Stimulated activated CD8-positive, alpha-beta memory T cell treated with anti-CD3 and anti-CD28 coated beads, Interleukin-15, amount 100 ng/mL, for 24 hours (primary cell): Measurements from ENCODE around the gene CAMKMT.
"Not testable (repeated sequence)": the region's sequence is repeated elsewhere in the genome, so short reads cannot be mapped to it uniquely, and the experiment has no call there.

Source experiments
- DNase-seq: peaks from one replicate; pipeline ENCODE4 v3.0.0-alpha.2; 2020; ENCODE audit warnings: low read depth

The CAMKMT gene

DNA sequence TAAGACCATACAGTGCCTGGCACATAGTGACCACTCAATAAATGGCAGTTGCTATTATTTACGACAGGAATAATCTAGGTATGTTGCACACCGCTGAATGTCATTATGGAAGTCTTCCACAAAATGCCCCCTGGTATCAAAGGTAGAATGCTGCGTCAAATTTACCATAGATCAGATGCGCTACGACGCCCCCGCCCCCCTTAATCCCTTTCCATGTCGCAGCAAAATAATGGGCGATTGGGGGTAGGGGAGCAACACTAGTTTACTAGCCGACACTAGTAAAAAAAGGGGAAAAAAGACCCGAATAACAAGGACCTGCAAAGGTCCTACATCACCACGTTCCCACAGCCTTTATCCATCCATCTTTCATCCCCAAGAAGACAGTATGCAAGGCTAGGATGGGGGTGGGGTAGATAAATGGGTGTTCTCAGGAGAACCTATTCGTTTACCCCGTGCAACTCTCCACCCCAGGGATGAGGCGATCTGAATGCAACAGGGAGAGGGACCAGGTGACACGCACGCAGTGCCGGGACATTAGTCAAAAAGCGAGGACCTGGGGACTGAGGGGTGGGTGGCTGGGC, 908 bp upstream of the CAMKMT start:
- DNase-seq: no peak

DNA sequence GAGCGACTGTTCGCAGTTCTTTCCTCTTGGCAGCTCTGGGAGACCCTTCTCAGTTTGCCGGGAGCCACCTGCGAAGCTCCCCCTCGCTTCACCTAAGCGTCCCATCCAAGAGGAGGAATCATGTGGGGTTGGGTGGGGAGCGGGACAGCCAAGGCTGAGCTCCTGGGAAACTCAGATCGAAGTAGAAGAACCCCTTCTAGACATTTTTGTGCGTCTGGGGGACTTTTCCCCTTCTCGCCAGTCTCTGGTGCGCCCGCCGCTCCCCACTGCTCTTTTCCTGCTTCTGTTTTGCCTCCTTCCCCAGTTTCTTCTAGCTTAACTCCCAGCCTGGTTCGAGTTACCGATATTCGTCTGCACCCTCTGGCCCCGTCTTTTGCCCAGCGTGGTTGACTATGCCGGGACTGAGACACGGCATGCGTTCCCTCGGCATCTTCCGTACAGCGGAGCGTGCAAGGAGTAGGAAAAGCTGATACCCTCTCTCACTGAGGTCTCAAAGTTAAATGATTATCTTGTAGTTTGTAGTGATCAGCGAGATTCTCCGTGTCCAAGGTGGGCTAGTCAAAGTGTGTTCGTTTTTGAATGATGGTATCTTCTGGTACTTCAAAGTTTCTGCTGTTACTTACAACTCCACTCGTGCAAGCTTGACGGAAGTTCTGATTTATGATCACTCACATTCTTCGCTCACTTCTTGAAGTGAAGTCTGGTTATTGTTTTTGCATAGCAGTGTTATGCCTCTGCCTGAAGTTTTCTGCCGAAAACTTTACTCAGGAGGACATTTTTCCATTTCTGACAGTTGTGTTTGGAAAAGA, 664 bp downstream of the CAMKMT start:
- peak; percentile 6 for DNase-seq

GRCh38 chr2:44364604-44365003, 2.9 kb downstream of the CAMKMT start:
- DNase-seq: no peak

DNA sequence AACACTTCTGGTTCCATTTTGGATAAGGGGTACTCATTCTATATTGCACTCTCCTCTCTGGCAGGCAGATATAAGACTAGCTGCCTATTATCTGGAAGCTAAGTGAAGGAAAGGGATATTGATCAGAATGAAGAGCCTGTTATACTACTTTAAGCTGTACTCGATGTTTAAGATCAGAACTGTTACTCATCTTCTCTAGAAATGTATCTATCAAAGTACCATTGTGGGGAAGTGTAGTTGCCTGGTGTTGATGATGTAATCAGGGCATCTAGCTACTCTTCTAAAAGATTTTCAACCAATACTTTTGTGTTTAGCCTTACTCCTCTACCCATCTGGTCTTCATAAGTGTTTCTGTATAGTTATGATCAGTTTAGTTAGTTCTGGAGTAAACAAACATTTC, 5.8 kb downstream of the CAMKMT start:
- DNase-seq: no peak

- DNase-seq: no peak
Observed at GRCh38 chr2:44369392-44369791, 7.6 kb downstream of the CAMKMT start.

DNA sequence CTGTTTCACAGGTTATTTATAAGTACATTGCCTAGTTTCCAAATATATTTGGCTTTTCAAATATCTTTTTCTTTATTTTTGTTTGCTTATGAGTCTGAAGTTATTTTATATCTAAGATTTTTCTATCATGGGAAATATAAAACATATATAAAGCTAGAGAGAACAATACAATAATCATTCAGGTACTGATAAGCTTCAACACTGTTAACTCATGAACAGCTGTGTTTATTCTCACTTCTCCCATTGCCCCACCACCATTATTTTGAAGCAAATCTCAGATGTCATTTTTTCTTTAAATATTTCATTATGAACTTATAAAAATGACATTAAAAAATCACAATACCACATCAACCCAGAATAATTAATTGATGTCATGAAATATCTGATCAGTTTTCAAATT, 9.7 kb downstream of the CAMKMT start:
- no peak for DNase-seq

GRCh38 chr2:44372246-44372645, 10.5 kb downstream of the CAMKMT start:
- no peak for DNase-seq

- no peak for DNase-seq
Observed at GRCh38 chr2:44377486-44377885, 15.7 kb downstream of the CAMKMT start.

GRCh38 chr2:44385226-44385625, 23.5 kb downstream of the CAMKMT start:
- DNase-seq: not testable (repeated sequence)

- no peak for DNase-seq
Observed at GRCh38 chr2:44388877-44389276, 27.1 kb downstream of the CAMKMT start.

DNA sequence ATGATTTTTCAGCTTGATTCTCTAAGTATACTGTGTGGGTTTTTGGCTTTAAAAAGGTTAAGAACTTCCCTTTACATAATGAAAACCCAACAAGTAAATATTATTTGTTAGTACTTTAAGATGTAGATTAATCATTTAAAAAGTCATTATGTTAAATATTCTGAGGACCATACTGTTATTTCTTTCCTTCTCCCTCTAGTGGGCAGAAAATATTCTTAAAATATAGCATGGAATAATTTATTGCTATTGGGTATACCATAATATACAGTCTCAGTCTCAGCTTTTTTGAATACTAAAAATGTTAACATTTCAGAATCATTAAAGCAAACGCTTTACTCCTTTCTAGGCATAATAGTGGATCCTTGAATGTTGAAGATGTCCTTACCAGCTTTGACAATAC, 28.1 kb downstream of the CAMKMT start:
- no peak for DNase-seq

DNA sequence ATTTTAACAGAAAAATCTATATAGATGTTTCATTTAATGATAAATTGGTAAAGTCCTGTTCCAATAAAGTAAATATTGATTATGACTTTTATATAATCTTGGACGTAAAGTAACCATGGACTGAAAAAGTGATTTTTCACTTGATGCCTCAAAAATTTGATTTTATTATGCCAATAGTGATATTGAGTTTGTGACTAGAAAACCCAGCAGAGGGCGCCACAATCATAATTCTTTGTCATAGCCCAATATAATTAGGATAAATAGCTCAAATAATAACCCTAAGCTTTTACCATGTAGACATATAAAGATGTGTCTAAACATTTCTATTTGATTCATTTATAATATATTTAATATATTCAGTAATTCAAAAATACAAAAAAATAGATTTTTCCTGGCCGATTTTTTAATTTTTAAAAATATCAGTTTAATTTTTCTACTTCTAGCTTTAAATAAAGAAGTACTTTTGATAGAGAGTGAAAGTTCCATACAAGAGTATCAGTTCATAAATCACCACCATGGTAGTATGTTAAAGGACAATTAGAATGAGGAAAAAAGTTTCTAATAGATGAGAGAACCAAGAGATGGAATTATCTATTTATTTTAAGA, 30.7 kb downstream of the CAMKMT start:
- DNase-seq: no peak

DNA sequence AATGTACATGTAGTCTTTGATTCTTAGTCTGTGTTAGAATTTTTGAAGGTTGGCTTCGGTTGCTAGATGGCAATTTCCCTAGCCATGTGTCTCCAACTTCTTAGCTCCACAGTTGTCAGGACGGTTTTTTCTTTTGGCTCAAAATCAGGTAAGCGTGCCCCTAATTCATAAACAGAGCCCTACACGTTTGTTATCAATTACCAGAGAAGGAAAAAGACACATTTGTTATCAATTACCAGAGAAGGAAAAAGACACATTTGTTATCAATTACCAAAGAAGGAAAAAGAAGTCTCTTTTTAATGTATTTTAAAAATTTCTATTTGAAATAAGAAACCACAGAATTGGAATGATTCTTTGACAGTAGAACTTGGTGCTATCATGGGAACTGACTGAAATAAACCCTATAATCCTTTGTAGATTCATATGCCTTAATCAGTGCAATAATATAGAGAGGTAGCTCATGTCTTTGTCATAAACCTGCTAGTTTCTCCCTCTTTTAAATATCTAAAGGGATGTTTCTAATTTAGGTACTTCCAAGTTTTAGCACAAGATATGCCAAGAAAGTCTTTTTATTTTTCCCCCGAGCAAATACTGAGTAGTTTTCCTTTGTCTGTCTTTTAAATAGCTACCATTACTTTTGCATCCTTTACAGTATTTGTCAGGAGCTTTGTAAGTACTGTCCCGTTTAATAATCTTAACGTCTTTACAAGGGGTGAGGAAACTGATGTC, 35.9 kb downstream of the CAMKMT start:
- no peak for DNase-seq

DNA sequence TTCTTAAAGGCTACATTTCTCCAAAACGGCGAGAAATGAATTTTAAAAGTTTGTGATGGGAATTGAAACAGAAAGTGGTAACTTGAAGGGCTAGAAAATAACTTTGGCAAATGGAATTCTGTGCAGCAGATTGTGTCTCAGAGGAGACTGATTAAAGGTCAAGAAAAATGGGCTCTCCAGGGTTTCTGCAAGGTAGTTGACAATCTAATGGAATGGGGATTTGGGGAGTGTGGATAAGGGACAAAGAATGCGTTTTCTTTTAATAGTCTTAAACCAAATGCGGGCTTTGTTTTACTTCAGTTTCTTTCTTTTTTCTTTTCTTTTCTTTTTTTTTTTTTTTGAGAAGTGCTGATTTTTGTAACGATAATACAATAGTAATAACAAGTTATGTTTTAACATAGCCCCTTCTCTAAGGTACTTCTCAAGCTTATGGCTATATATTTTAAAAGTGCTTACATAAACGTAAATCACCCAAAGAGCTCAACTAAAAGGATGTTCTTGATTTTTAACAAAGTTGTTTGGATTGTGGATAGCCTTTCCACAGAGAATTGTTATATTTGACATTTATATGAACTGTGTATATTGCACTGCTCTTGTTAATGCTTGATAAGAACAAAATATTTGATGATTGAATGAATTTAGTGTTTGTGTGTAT, 36.6 kb downstream of the CAMKMT start:
- DNase-seq: no peak

GRCh38 chr2:44420725-44421124, 59.0 kb downstream of the CAMKMT start:
- no peak for DNase-seq

- no peak for DNase-seq
Observed at GRCh38 chr2:44424211-44424610, 62.5 kb downstream of the CAMKMT start.

DNA sequence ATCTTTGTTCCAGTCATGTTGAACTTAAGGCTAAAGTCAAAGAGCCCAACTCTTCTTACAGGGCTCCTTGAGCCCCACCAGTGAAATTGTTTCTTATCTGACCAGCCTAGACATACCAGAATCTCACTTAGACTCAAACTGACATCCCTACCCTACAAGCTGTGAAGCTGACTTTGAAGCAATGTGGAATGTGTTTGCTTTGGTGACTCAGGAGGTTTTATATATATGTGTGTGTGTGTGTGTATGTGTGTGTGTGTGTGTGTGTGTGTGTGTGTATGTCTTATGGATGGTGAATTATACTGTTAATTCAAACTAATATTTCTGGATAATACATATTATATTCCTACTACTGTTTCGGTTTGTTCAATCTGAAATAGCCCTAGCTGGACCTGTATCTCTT, 67.3 kb downstream of the CAMKMT start:
- no peak for DNase-seq

DNA sequence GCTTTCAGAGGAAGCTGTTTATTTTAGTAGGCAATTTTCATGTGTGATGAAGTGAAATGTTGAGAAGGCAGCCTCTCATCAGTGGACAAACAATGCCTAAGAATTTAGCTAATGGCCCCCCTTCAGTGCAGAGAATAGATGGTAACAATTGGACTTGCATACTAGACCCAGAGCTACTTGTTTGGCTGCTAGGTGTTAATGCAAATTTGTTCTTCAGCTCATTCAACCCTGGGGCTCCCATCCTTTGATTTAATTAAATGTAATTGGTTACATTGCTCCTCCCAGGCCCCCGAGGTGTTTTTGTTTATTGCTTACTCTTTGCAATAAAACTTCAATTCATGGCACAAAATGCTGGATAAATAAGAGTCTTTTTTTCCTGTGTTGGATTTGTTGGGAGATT, 68.6 kb downstream of the CAMKMT start:
- no peak for DNase-seq

DNA sequence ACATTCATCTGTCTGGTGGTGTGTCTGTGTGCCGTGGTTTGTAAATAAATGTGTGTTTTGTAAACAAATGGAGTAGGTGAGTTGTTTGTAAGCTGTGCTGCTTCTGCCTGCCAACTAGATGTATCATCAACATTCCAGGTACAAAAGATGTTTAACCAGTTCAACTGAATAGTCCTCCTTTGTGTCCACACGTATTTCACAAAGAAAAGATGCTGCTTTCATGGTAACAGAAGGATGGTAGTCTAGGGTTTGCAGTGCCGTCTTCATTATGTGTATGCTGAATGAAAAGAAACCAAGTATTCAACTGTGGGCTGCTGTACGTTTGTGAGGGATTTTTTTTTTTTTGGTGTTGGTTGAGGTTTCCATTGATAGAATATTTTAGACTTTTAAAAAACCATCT, 72.1 kb downstream of the CAMKMT start:
- DNase-seq: no peak

- DNase-seq: no peak
Observed at GRCh38 chr2:44441200-44441599, 79.5 kb downstream of the CAMKMT start.

- no peak for DNase-seq
Observed at GRCh38 chr2:44442019-44442418, 80.3 kb downstream of the CAMKMT start.

DNA sequence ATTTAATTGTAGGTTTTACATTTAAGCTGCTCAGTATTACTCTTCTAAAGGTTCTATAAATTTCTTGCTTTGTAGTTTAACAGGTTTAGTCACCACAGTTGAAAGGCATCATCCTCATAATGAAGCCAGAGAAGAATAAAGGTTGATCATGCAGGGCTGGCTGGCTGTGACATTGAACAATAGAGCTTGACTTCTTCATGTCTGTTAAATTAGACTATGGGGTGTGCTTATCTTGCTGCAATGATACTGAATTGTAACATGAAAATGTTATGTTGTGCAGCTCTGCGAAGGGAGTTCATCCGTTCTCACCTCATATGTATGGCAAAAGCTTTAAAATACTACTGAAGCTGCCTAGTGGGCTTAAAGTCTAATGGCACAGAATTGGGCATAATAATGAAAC, 81.8 kb downstream of the CAMKMT start:
- DNase-seq: no peak
